Smooth muscle cell (in vitro differentiated cells): ENCODE results near the gene GRHPR. TPM values are rescaled to one million over a fixed set of nuclear protein-coding genes. Genes with fewer than 3 reads are reported as not detected.

Source experiments
- DNase-seq: peaks from one replicate; lab custom pipeline; 2025; ENCODE audit not compliant: unreplicated experiment; lab: John Stamatoyannopoulos, UW
- H2AFZ ChIP-seq: fragments of 200-600 bp; sonication (generic); 2 replicates; pipeline ENCODE4 v1.6.0; 2016; ENCODE audit warnings: antibody characterized with exemption, low read depth, mild to moderate bottlenecking
- H3F3A ChIP-seq: fragments of 200-600 bp; sonication (generic); 2 replicates; pipeline ENCODE4 v1.6.0; 2017; ENCODE audit warnings: antibody characterized with exemption, low read depth
- H3K27ac ChIP-seq: fragments of 200-600 bp; sonication (generic); 2 replicates; pipeline ENCODE4 v1.5.1; 2016; ENCODE audit warnings: low read depth, mild to moderate bottlenecking
- H3K27me3 ChIP-seq: fragments of 200-600 bp; sonication (generic); 2 replicates; pipeline ENCODE4 v1.6.1; 2016; ENCODE audit warnings: low read depth, mild to moderate bottlenecking
- H3K36me3 ChIP-seq: fragments of 200-600 bp; sonication (generic); 2 replicates; pipeline ENCODE4 v1.5.1; 2016; ENCODE audit warnings: low read depth
- H3K4me1 ChIP-seq: fragments of 200-600 bp; sonication (generic); 2 replicates; pipeline ENCODE4 v1.5.1; 2016; ENCODE audit warnings: low read depth
- H3K4me2 ChIP-seq: fragments of 200-600 bp; sonication (generic); 2 replicates; pipeline ENCODE4 v1.6.0; 2016; ENCODE audit warnings: mild to moderate bottlenecking
- H3K4me3 ChIP-seq: fragments of 200-600 bp; sonication (generic); 2 replicates; pipeline ENCODE4 v1.5.1; 2016; ENCODE audit warnings: mild to moderate bottlenecking
- H3K79me2 ChIP-seq: fragments of 200-600 bp; sonication (generic); 2 replicates; pipeline ENCODE4 v1.6.0; 2016; ENCODE audit warnings: low read depth, mild to moderate bottlenecking
- H3K9ac ChIP-seq: fragments of 200-600 bp; sonication (generic); 2 replicates; pipeline ENCODE4 v1.6.0; 2016; ENCODE audit warnings: low read depth
- H3K9me3 ChIP-seq: fragments of 200-600 bp; sonication (generic); replicated peaks from 2 replicates; pipeline ENCODE4 v1.5.1; 2016; ENCODE audit warnings: low read depth
- H4K20me1 ChIP-seq: fragments of 200-600 bp; sonication (generic); 2 replicates; pipeline ENCODE4 v1.6.0; 2016; ENCODE audit warnings: low read depth
- CTCF ChIP-seq: fragments of 200-600 bp; sonication (generic); IDR thresholded peaks from 2 replicates; pipeline ENCODE4 v1.5.1; 2017; ENCODE audit warnings: borderline replicate concordance, mild to moderate bottlenecking, antibody characterized with exemption; ENCODE audit not compliant: insufficient read depth, poor library complexity, severe bottlenecking
- WGBS: methylation state at CpG from one replicate; pipeline ENCODE4 v1.1.7; 2016; ENCODE audit warnings: low lambda C conversion rate; 5-methylcytosine and 5-hydroxymethylcytosine counted together
- polyA plus RNA-seq: library from polyadenylated mRNA; unstranded; fragments of >200 nt; fragmentation: Nextera tagmentation; extraction: Ambion mirVana; gene quantifications from 2 replicates; pipeline ENCODE4 v1.2.1, GENCODE V29; 2016
- total RNA-seq: library from RNA; depleted of rRNA; stranded (reverse); fragments of >200 nt; gene quantifications from 2 replicates; pipeline ENCODE4 v1.2.3, GENCODE V29; 2014

GRHPR gene
- total and polyA plus RNA-seq, 2 experiments from 2014 or later, result 89.3 to 128 TPM

GRCh38 chr9:37445832-37446231 lies 23.3 kb downstream of the GRHPR start:
- Histone ChIP-seq H3K27ac (no peak overlapping the region), H3K9ac (no peak overlapping the region), H3K27me3 (no peaks in the 10 kb centered on the region), H3K9me3 (no peaks in the 10 kb centered on the region), H4K20me1 (peaks cover 100% of the 10 kb centered on the region), H3K79me2 (peaks cover 70% of the 10 kb centered on the region), H3K4me1 (peaks cover 8% of the 10 kb centered on the region), H2AFZ (no peak overlapping the region), H3F3A (no peaks in the 10 kb centered on the region), H3K4me2 (no peak overlapping the region), H3K36me3 (peaks cover 6% of the 10 kb centered on the region), H3K4me3 (no peak overlapping the region)
- DNase-seq, result no peak
- TF ChIP-seq CTCF, result no peak
- WGBS, result 96% methylated on average over 6 of the region's 6 CpGs

- peaks cover 100% of the 10 kb centered on the region for H4K20me1 ChIP-seq
- no peak for DNase-seq
- no peak overlapping the region for H3K9ac ChIP-seq
- no peak overlapping the region for H3K27ac ChIP-seq
- H3K4me1 ChIP-seq, result peaks cover 8% of the 10 kb centered on the region
- peaks cover 76% of the 10 kb centered on the region for H3K79me2 ChIP-seq
- no peaks in the 10 kb centered on the region for H3K27me3 ChIP-seq
- 82% methylated on average over 4 of the region's 4 CpGs for WGBS
- no peak overlapping the region for H3K4me3 ChIP-seq
- no peak overlapping the region for H3K4me2 ChIP-seq
- no peaks in the 10 kb centered on the region for H3F3A ChIP-seq
- no peak overlapping the region for H2AFZ ChIP-seq
- TF ChIP-seq CTCF, result no peak
- H3K36me3 ChIP-seq, result no peaks in the 10 kb centered on the region
- no peaks in the 10 kb centered on the region for H3K9me3 ChIP-seq
Observed at GRCh38 chr9:37446401-37446800, 23.9 kb downstream of the GRHPR start.

GRCh38 chr9:37447111-37447510 lies 24.6 kb downstream of the GRHPR start:
- Histone ChIP-seq H2AFZ (no peak overlapping the region), H3K9ac (no peak overlapping the region), H3K79me2 (peaks cover 82% of the 10 kb centered on the region), H3K4me1 (peaks cover 8% of the 10 kb centered on the region), H3K27ac (no peak overlapping the region), H3K4me3 (no peak overlapping the region), H3K9me3 (no peaks in the 10 kb centered on the region), H4K20me1 (peaks cover 100% of the 10 kb centered on the region), H3F3A (no peaks in the 10 kb centered on the region), H3K27me3 (no peaks in the 10 kb centered on the region), H3K4me2 (no peak overlapping the region), H3K36me3 (no peaks in the 10 kb centered on the region)
- no peak for DNase-seq
- TF ChIP-seq CTCF, result no peak

- Histone ChIP-seq H3K27me3 (no peaks in the 10 kb centered on the region), H3K9ac (no peak overlapping the region), H3K27ac (no peak overlapping the region), H3F3A (no peaks in the 10 kb centered on the region), H3K4me3 (no peak overlapping the region), H4K20me1 (peaks cover 100% of the 10 kb centered on the region), H3K36me3 (no peaks in the 10 kb centered on the region), H3K4me1 (peaks cover 8% of the 10 kb centered on the region), H3K9me3 (no peaks in the 10 kb centered on the region), H3K79me2 (peaks cover 97% of the 10 kb centered on the region), H3K4me2 (no peak overlapping the region), H2AFZ (no peak overlapping the region)
- no peak for DNase-seq
- 74% methylated on average over 12 of the region's 12 CpGs for WGBS
- TF ChIP-seq CTCF, result no peak
Observed at GRCh38 chr9:37449862-37450632, 27.6 kb downstream of the GRHPR start.
